ENCODE measurements around the gene ITPRID2.

DNA sequence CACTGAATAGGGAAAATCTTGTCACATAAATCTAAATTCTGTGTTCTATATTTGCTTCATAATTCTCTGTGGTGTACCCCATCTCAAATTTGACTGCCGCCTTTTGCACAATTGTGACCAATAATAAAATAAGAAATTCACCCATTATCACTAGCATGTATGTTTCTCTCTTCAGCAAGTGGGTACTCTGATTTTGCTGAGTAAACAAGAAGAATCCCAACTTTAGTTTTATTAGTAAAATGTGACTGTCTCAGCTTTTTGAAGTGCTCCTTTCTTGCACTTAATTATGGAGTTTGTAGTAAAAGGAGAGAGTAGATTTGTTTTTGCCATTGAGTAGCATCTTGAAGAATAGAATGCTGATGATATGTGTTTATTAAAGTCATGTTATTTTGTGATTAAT lies 16.1 kb downstream of the ITPRID2 start:
- no peak for TF ChIP-seq POLR2A (IDR thresholded peaks at IDR 0.05)
- TF ChIP-seq, protein P1, sequence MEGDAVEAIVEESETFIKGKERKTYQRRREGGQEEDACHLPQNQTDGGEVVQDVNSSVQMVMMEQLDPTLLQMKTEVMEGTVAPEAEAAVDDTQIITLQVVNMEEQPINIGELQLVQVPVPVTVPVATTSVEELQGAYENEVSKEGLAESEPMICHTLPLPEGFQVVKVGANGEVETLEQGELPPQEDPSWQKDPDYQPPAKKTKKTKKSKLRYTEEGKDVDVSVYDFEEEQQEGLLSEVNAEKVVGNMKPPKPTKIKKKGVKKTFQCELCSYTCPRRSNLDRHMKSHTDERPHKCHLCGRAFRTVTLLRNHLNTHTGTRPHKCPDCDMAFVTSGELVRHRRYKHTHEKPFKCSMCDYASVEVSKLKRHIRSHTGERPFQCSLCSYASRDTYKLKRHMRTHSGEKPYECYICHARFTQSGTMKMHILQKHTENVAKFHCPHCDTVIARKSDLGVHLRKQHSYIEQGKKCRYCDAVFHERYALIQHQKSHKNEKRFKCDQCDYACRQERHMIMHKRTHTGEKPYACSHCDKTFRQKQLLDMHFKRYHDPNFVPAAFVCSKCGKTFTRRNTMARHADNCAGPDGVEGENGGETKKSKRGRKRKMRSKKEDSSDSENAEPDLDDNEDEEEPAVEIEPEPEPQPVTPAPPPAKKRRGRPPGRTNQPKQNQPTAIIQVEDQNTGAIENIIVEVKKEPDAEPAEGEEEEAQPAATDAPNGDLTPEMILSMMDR (IDR thresholded peaks at IDR 0.05) = no peak
